Nephron progenitor cell (in vitro differentiated cells): ENCODE measurements around the gene EZH2.

Source experiments
- DNase-seq: peaks from one replicate; pipeline ENCODE4 v3.0.0; 2021
- H3K27ac Mint-ChIP-seq: 2 replicates; pipeline ENCODE4 v1.8.0; 2021; ENCODE audit warnings: mild to moderate bottlenecking, moderate library complexity, mixed read lengths
- H3K27me3 Mint-ChIP-seq: 2 replicates; pipeline ENCODE4 v1.8.0; 2021; ENCODE audit warnings: mild to moderate bottlenecking, low read depth, mixed read lengths; ENCODE audit not compliant: poor library complexity
- H3K36me3 Mint-ChIP-seq: 2 replicates; pipeline ENCODE4 v1.8.0; 2021; ENCODE audit warnings: low read depth, mixed read lengths
- H3K4me1 Mint-ChIP-seq: 2 replicates; pipeline ENCODE4 v1.8.0; 2021; ENCODE audit warnings: mixed read lengths
- H3K4me3 Mint-ChIP-seq: 2 replicates; pipeline ENCODE4 v1.8.0; 2021; ENCODE audit warnings: mild to moderate bottlenecking, moderate library complexity, mixed read lengths
- H3K9me3 Mint-ChIP-seq: 2 replicates; pipeline ENCODE4 v1.8.0; 2021; ENCODE audit warnings: mild to moderate bottlenecking, moderate library complexity, mixed read lengths
- TF ChIP-seq, protein P1 (sequence below): fragments of 200-600 bp; sonication (generic); IDR thresholded peaks from 2 replicates; pipeline ENCODE4 v1.5.0; 2021; ENCODE audit warnings: antibody characterized with exemption

The EZH2 gene

DNA sequence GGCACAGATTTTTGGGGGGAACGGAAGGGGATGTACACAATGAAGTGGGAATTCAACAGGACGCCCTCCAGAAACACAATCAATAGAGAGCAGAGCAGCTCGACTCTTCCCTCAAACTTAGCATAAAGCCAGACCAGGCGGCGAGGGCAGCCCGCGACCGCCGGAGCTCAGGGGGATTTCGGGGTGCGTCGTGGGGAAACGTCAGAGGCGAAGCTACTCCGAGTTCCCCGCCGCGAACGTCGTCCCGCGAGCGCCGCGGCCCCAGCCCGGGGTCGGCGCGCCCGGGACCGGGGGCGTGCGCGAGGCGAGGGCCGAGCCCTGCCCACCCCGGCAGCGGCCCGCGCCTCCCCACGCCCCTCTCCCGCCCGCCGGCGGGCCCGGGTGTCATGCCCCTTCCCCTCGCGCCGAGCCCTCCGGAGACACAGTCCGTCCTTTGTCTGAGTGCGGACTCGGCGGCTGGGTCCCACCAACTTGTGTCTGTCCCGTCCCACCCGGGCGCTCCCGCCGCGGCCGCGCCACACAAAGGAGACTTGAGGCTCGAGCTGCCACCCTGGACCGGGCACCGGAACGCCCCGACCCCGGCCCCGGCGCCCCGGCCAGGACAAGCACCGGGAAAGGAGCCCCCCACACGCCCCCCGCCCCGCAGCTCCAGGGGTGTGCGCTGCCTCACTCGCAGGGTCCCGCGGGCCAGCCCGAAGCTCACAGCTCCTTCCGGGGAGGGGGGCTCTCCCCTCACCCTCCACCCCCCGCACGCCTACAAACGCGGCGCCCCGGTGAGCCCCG lies 634 bp downstream of the EZH2 start:
- peak overlapping the region; percentile 98 for H3K27ac Mint-ChIP-seq
- TF ChIP-seq, protein P1, sequence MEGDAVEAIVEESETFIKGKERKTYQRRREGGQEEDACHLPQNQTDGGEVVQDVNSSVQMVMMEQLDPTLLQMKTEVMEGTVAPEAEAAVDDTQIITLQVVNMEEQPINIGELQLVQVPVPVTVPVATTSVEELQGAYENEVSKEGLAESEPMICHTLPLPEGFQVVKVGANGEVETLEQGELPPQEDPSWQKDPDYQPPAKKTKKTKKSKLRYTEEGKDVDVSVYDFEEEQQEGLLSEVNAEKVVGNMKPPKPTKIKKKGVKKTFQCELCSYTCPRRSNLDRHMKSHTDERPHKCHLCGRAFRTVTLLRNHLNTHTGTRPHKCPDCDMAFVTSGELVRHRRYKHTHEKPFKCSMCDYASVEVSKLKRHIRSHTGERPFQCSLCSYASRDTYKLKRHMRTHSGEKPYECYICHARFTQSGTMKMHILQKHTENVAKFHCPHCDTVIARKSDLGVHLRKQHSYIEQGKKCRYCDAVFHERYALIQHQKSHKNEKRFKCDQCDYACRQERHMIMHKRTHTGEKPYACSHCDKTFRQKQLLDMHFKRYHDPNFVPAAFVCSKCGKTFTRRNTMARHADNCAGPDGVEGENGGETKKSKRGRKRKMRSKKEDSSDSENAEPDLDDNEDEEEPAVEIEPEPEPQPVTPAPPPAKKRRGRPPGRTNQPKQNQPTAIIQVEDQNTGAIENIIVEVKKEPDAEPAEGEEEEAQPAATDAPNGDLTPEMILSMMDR: no peak

DNA sequence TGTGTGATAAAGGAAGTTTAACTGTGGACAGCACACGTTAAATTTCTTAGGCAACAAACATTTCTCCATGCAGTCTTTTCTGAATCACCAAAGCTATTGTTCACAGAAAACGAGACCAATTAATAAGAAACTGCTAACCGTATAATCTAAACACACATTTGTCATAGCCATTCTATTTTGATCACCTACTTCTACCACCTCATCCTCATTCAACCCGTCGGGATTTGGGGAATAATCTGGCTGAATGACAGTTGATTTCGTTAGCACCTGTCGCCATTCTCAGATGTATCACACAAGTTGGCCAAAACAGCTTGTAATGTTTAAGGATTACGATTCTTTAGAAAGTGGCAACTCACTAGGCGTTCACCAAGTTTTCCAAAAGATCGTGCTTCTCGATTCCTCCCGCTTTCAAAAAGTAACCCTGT lies 1.2 kb downstream of the EZH2 start:
- peaks cover 25% of the 10 kb centered on the region for H3K4me1 Mint-ChIP-seq
- peaks cover 2% of the 10 kb centered on the region for H3K27me3 Mint-ChIP-seq
- DNase-seq: no peak
- peaks cover 8% of the 10 kb centered on the region for H3K9me3 Mint-ChIP-seq
- peak overlapping the region; percentile 98 for H3K4me3 Mint-ChIP-seq
- H3K36me3 Mint-ChIP-seq: peaks cover 34% of the 10 kb centered on the region
- H3K27ac Mint-ChIP-seq: peak overlapping the region; percentile 98
- TF ChIP-seq, protein P1: no peak

More for the DNA sequence above, 634 bp downstream of the EZH2 start:
- Mint-ChIP-seq H3K4me1 (peaks cover 25% of the 10 kb centered on the region), H3K36me3 (peaks cover 28% of the 10 kb centered on the region), H3K27me3 (peaks cover 3% of the 10 kb centered on the region), H3K9me3 (peaks cover 8% of the 10 kb centered on the region), H3K4me3 (peak overlapping the region; percentile 98)
- DNase-seq: peak; percentile 66

DNA sequence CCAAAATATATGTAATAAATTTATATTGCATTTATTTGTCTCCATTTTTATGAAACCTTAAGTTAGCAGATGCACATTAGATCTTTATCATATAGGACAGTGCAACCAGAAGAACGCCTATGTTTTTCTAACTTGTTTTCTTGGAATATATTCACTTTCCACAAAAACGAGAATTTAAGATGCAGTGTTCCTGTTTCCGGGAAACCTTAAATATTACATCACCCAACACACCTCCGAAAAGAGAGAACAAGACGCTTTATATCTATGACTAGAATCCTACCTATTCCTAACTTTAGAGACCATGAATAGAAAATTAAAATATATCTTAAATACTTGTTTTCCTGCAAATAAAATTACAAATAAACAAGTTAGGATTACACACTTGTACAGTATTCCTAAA lies 1.9 kb downstream of the EZH2 start:
- Mint-ChIP-seq H3K4me3 (peak overlapping the region; percentile 98), H3K36me3 (peaks cover 41% of the 10 kb centered on the region), H3K9me3 (peaks cover 8% of the 10 kb centered on the region), H3K27ac (no peak overlapping the region), H3K4me1 (peaks cover 25% of the 10 kb centered on the region), H3K27me3 (peaks cover 2% of the 10 kb centered on the region)
- TF ChIP-seq, protein P1: no peak
- no peak for DNase-seq

DNA sequence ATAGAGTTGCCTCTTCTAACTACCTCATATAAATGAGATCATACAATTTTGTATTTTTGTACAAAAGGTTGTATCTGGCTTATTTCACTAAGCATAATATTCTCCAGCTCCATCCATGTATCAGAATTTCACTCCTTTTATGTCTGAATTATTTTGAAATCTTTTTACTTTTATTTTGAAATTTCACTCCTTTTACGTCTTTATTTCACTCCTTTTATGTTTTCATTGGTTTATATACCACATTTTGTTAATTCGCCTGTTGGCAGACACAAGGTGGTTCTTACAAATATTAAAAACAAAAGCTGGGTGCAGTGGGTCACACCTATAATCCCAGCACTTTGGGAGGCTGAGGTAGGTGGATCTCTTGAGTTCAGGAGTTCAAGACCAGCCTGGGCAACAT lies 5.8 kb downstream of the EZH2 start:
- peaks cover 25% of the 10 kb centered on the region for H3K4me1 Mint-ChIP-seq
- H3K9me3 Mint-ChIP-seq: peaks cover 4% of the 10 kb centered on the region
- TF ChIP-seq, protein P1: no peak
- no peak for DNase-seq
- peak overlapping the region; percentile 55 for H3K27ac Mint-ChIP-seq
- H3K36me3 Mint-ChIP-seq: peaks cover 42% of the 10 kb centered on the region
- H3K4me3 Mint-ChIP-seq: no peak overlapping the region
- H3K27me3 Mint-ChIP-seq: no peaks in the 10 kb centered on the region

DNA sequence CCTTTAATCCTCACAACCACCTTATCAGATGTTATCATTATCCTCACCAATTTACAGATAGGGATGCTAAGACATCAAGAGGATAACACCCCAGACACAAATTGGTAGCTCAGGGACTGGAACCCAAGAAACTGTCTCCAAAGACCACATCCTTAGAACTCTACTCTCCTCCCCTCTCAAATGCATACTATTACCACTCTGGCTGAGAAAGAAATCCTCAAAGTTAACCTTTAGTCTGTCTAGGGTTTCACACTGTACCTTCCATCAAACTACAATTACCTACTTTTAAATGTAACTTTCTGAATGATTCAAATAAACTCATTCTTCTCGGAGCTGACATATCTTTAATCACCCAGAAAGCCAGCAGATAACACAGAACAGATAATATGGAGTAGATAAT lies 6.6 kb downstream of the EZH2 start:
- peak overlapping the region; percentile 35 for H3K27ac Mint-ChIP-seq
- H3K36me3 Mint-ChIP-seq: peaks cover 46% of the 10 kb centered on the region
- no peak for DNase-seq
- TF ChIP-seq, protein P1: no peak
- no peak overlapping the region for H3K4me3 Mint-ChIP-seq
- H3K9me3 Mint-ChIP-seq: peaks cover 8% of the 10 kb centered on the region
- H3K4me1 Mint-ChIP-seq: peaks cover 19% of the 10 kb centered on the region
- no peaks in the 10 kb centered on the region for H3K27me3 Mint-ChIP-seq

DNA sequence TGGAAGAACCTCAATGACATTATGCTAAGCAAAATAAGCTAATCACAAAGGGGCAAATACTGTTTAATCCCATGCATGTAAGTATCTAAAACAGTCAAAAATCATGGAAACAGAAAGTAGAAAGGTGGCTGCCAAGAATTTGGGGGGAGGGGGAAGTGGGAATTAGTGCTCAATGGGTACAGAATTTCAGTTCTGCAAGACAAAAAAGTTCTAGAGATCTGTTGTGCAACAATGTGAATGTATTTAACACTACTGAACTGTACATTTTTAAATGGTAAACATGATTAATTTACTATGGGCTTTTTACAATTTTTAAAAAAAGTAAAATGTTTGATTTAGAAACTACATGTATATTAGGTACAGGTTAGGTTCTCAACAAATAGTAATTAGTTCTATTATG lies 11.9 kb downstream of the EZH2 start:
- TF ChIP-seq, protein P1: no peak
- Mint-ChIP-seq H3K27me3 (no peaks in the 10 kb centered on the region), H3K9me3 (peaks cover 18% of the 10 kb centered on the region)

More for the DNA sequence above, 11.9 kb downstream of the EZH2 start:
- H3K36me3 Mint-ChIP-seq: peaks cover 60% of the 10 kb centered on the region
- DNase-seq: no peak
- no peak overlapping the region for H3K27ac Mint-ChIP-seq
- no peak overlapping the region for H3K4me3 Mint-ChIP-seq
- H3K4me1 Mint-ChIP-seq: no peaks in the 10 kb centered on the region
